Posterior vena cava (tissue), 2 donors: ENCODE measurements around the gene TMEM247. TPM values are rescaled to one million over a fixed set of nuclear protein-coding genes. Genes with fewer than 3 reads are reported as not detected.
"Not testable (repeated sequence)": the region's sequence is repeated elsewhere in the genome, so short reads cannot be mapped to it uniquely, and the experiment has no call there.

Experiments
- DNase-seq: peaks from one replicate; pipeline ENCODE4 v3.0.0-alpha.2; 2020; ENCODE audit warnings: low spot score
- intact Hi-C, 2 donors: fragments of 100-400 bp; cut with DNase I; formaldehyde crosslinking; loops; one replicate each; pipeline versions ENCODE4 v1.14.1 to v1.14.2; 2022 to 2023
- total RNA-seq, 2 donors: library from RNA; stranded (reverse); fragmentation: NEBNext Ultra II Directional; extraction: Animal tissue kit (Norgen Biotek cat#: 25700); gene quantifications; one replicate each; pipeline ENCODE4 v1.2.1, GENCODE V29; 2021
- donor health status: DM: yes; HTN: yes; CAD: no.
- donor health status: DM: yes; HTN: yes; CAD: no.

The TMEM247 gene
- total RNA-seq, 2 donors from 2014 or later = not detected

- DNase-seq = no peak
- intact Hi-C loops = no loop called here
These were observed 28.1 kb upstream of the TMEM247 start for GRCh38 chr2:46451131-46451711.

GRCh38 chr2:46456789-46457188, 22.6 kb upstream of the TMEM247 start:
- intact Hi-C loops = loop anchor here in 1 of 2 donors (5.0 kb wide), 1 partner anchor 444 kb away; no protein-coding TSS in a partner anchor

GRCh38 chr2:46458763-46459500, 20.4 kb upstream of the TMEM247 start:
- DNase-seq = no peak
- intact Hi-C loops = loop anchor here in 1 of 2 donors (5.0 kb wide), 1 partner anchor 447 kb away; no protein-coding TSS in a partner anchor

More at GRCh38 chr2:46456789-46457188, 22.6 kb upstream of the TMEM247 start:
- no peak for DNase-seq

- no peak for DNase-seq
- intact Hi-C loops = loop anchor here in 1 of 2 donors (5.0 kb wide), 1 partner anchor 447 kb away; no protein-coding TSS in a partner anchor
These were observed 19.7 kb upstream of the TMEM247 start for GRCh38 chr2:46459694-46460093.

- DNase-seq = no peak
- intact Hi-C loops = no loop called here
These were observed 19.0 kb upstream of the TMEM247 start for GRCh38 chr2:46460241-46460921.

GRCh38 chr2:46461011-46461674, 18.2 kb upstream of the TMEM247 start:
- intact Hi-C loops = no loop called here
- peak; percentile 94 for DNase-seq

GRCh38 chr2:46461709-46462171, 17.6 kb upstream of the TMEM247 start:
- DNase-seq = no peak
- intact Hi-C loops = no loop called here

- intact Hi-C loops = no loop called here
These were observed 16.4 kb upstream of the TMEM247 start for GRCh38 chr2:46462936-46463335.

GRCh38 chr2:46469116-46469515, 10.2 kb upstream of the TMEM247 start:
- DNase-seq = no peak
- intact Hi-C loops = no loop called here

More at GRCh38 chr2:46462936-46463335, 16.4 kb upstream of the TMEM247 start:
- DNase-seq = no peak

- intact Hi-C loops = no loop called here
- no peak for DNase-seq
These were observed 9.7 kb upstream of the TMEM247 start for GRCh38 chr2:46469700-46470099.

GRCh38 chr2:46470114-46470628, 9.2 kb upstream of the TMEM247 start:
- intact Hi-C loops = no loop called here
- no peak for DNase-seq

- intact Hi-C loops = no loop called here
- no peak for DNase-seq
These were observed 8.3 kb upstream of the TMEM247 start for GRCh38 chr2:46471019-46471583.

GRCh38 chr2:46471697-46472096, 7.7 kb upstream of the TMEM247 start:
- no peak for DNase-seq
- intact Hi-C loops = no loop called here

GRCh38 chr2:46472165-46472564, 7.2 kb upstream of the TMEM247 start:
- DNase-seq, intact Hi-C loops: not testable (repeated sequence)

- intact Hi-C loops, DNase-seq: not testable (repeated sequence)
These were observed 1.9 kb upstream of the TMEM247 start for GRCh38 chr2:46477462-46477861.

- intact Hi-C loops = loop anchor here in 1 of 2 donors (2.0 kb wide), 1 partner anchor 15 kb away; no protein-coding TSS in a partner anchor
- no peak for DNase-seq
These were observed 1.4 kb upstream of the TMEM247 start for GRCh38 chr2:46477925-46478324.

GRCh38 chr2:46480562-46480961, 1.2 kb downstream of the TMEM247 start:
- no peak for DNase-seq
- intact Hi-C loops = loop anchor here in 1 of 2 donors (10.0 kb wide), 1 partner anchor 74 kb away; no protein-coding TSS in a partner anchor
